Neural cell (in vitro differentiated cells): ENCODE measurements around the gene GET4. TPM values are rescaled to one million over a fixed set of nuclear protein-coding genes. Genes with fewer than 3 reads are reported as not detected.

Experiments used
- H2AFZ ChIP-seq: fragments of 200-600, 300-800 bp; sonication (generic), shearing (Covaris generic); 2 replicates; pipeline ENCODE4 v1.6.0; 2014; ENCODE audit warnings: low read depth, mild to moderate bottlenecking, antibody characterized with exemption, low read length, moderate library complexity
- H3F3A ChIP-seq: fragments of 200-600 bp; shearing (Covaris generic); 2 replicates; pipeline ENCODE4 v1.6.1; 2016; ENCODE audit warnings: mild to moderate bottlenecking, moderate library complexity, mixed read lengths, antibody characterized with exemption, low read length; ENCODE audit not compliant: insufficient read depth, poor library complexity, severe bottlenecking
- H3K27ac ChIP-seq: fragments of 200-600, 300-800 bp; sonication (generic), shearing (Covaris generic); 2 replicates; pipeline ENCODE4 v1.5.1; 2014; ENCODE audit warnings: mild to moderate bottlenecking, low read length, moderate library complexity
- H3K27me3 ChIP-seq: fragments of 300-800, 200-600 bp; sonication (generic), shearing (Covaris generic); 2 replicates; pipeline ENCODE4 v1.6.0; 2014; ENCODE audit warnings: mild to moderate bottlenecking, low read depth, low read length, moderate library complexity; ENCODE audit not compliant: insufficient read depth
- H3K36me3 ChIP-seq: fragments of 300-800, 200-600 bp; sonication (generic), shearing (Covaris generic); 2 replicates; pipeline ENCODE4 v1.5.1; 2014; ENCODE audit warnings: mild to moderate bottlenecking, antibody characterized with exemption, low read length, moderate library complexity; ENCODE audit not compliant: insufficient read depth
- H3K4me2 ChIP-seq: fragments of 300-800, 200-600 bp; sonication (generic), shearing (Covaris generic); 2 replicates; pipeline ENCODE4 v1.6.0; 2014; ENCODE audit warnings: mild to moderate bottlenecking, low read length
- H3K4me3 ChIP-seq: fragments of 300-800, 200-600 bp; sonication (generic), shearing (Covaris generic); 2 replicates; pipeline ENCODE4 v1.5.1; 2014; ENCODE audit warnings: mild to moderate bottlenecking, low read length, moderate library complexity
- H3K79me2 ChIP-seq: fragments of 200-600 bp; shearing (Covaris generic); replicated peaks from 2 replicates; pipeline ENCODE4 v1.6.0; 2014; ENCODE audit warnings: mild to moderate bottlenecking, low read length, moderate library complexity; ENCODE audit not compliant: insufficient read depth
- H3K9ac ChIP-seq: fragments of 300-800, 200-600 bp; sonication (generic), shearing (Covaris generic); 2 replicates; pipeline ENCODE4 v1.6.1; 2016; ENCODE audit warnings: mild to moderate bottlenecking, low read length, mixed read lengths
- H3K9me2 ChIP-seq: fragments of 200-600 bp; shearing (Covaris generic); 2 replicates; pipeline ENCODE4 v1.6.1; 2016; ENCODE audit warnings: mild to moderate bottlenecking, low read length, mixed read lengths; ENCODE audit not compliant: insufficient read depth
- H3K9me3 ChIP-seq: fragments of 200-600, 300-800 bp; sonication (generic), shearing (Covaris generic); 2 replicates; pipeline ENCODE4 v1.6.1; 2016; ENCODE audit warnings: mild to moderate bottlenecking, mixed run types, low read length, moderate library complexity, mixed read lengths
- H4K20me1 ChIP-seq: fragments of 200-600 bp; shearing (Covaris generic); 2 replicates; pipeline ENCODE4 v1.6.1; 2016; ENCODE audit warnings: mild to moderate bottlenecking, mixed run types; ENCODE audit not compliant: insufficient read depth
- CTCF ChIP-seq: fragments of 450-650 bp; IDR thresholded peaks from 2 replicates; pipeline ENCODE4 v1.5.1; 2014; ENCODE audit warnings: antibody characterized with exemption, mild to moderate bottlenecking, moderate library complexity; ENCODE audit not compliant: poor library complexity, severe bottlenecking
- EP300 ChIP-seq: fragments of 450-650 bp; conservative IDR thresholded peaks from 2 replicates; pipeline ENCODE4 v1.6.1; 2014; ENCODE audit warnings: antibody characterized with exemption, mild to moderate bottlenecking, moderate library complexity; ENCODE audit not compliant: poor library complexity, severe bottlenecking
- EZH2 ChIP-seq: fragments of 200-600, 300-800 bp; shearing (Covaris generic), sonication (generic); IDR thresholded peaks from 2 replicates; pipeline ENCODE4 v1.6.1; 2014; ENCODE audit warnings: antibody characterized with exemption, low read length, borderline replicate concordance, mild to moderate bottlenecking; ENCODE audit not compliant: insufficient read depth, poor library complexity, severe bottlenecking
- MXI1 ChIP-seq: fragments of 450-650 bp; conservative IDR thresholded peaks from 2 replicates; pipeline ENCODE4 v1.6.1; 2014; ENCODE audit warnings: antibody characterized with exemption, mild to moderate bottlenecking; ENCODE audit not compliant: poor library complexity, severe bottlenecking
- POLR2AphosphoS5 ChIP-seq: IDR thresholded peaks from 2 replicates; pipeline ENCODE4 v1.6.1; 2012
- RAD21 ChIP-seq: fragments of 450-650 bp; conservative IDR thresholded peaks from 2 replicates; pipeline ENCODE4 v1.6.1; 2014; ENCODE audit warnings: antibody characterized with exemption, mild to moderate bottlenecking, moderate library complexity
- REST ChIP-seq: IDR thresholded peaks from 2 replicates; pipeline ENCODE4 v1.6.1; 2012; ENCODE audit warnings: borderline replicate concordance
- SMC3 ChIP-seq: fragments of 450-650 bp; conservative IDR thresholded peaks from 2 replicates; pipeline ENCODE4 v1.6.1; 2014; ENCODE audit warnings: antibody characterized with exemption, mild to moderate bottlenecking, moderate library complexity; ENCODE audit not compliant: poor library complexity
- TAF1 ChIP-seq: IDR thresholded peaks from 2 replicates; pipeline ENCODE4 v1.6.1; 2012; ENCODE audit warnings: low read depth
- polyA plus RNA-seq: library from polyadenylated mRNA; depleted of rRNA; stranded (reverse); fragments of >200 nt; gene quantifications from 2 replicates; pipeline ENCODE4 v1.2.3, GENCODE V29; 2014

The GET4 gene
- polyA plus RNA-seq, 1 donor from 2014 or later: 63.8 TPM

- Histone ChIP-seq H3K4me3 (no peak overlapping the region), H3K9ac (no peak overlapping the region), H3K36me3 (no peaks in the 10 kb centered on the region), H4K20me1 (no peaks in the 10 kb centered on the region), H3F3A (no peaks in the 10 kb centered on the region), H3K27ac (no peak overlapping the region), H2AFZ (no peak overlapping the region), H3K4me2 (no peak overlapping the region), H3K27me3 (no peaks in the 10 kb centered on the region), H3K9me3 (no peaks in the 10 kb centered on the region), H3K9me2 (no peaks in the 10 kb centered on the region), H3K79me2 (no peaks in the 10 kb centered on the region)
- no peak for TF ChIP-seq CTCF
- TF ChIP-seq MXI1: no peak
- TF ChIP-seq EZH2: no peak
- TF ChIP-seq RAD21: no peak
- TF ChIP-seq REST: no peak
- no peak for TF ChIP-seq EP300
- no peak for TF ChIP-seq TAF1
- TF ChIP-seq POLR2AphosphoS5: no peak
- no peak for TF ChIP-seq SMC3
These were observed 55.7 kb downstream of the GET4 start for GRCh38 chr7:931871-932650.

- H2AFZ ChIP-seq: no peak overlapping the region
These were observed 56.3 kb downstream of the GET4 start for GRCh38 chr7:932651-932975.

More at GRCh38 chr7:932651-932975, 56.3 kb downstream of the GET4 start:
- H3K79me2 ChIP-seq: no peaks in the 10 kb centered on the region
- no peaks in the 10 kb centered on the region for H3K9me2 ChIP-seq
- no peak overlapping the region for H3K4me2 ChIP-seq
- H4K20me1 ChIP-seq: no peaks in the 10 kb centered on the region
- H3K27ac ChIP-seq: no peak overlapping the region
- H3K4me3 ChIP-seq: no peak overlapping the region
- no peaks in the 10 kb centered on the region for H3K36me3 ChIP-seq
- H3K27me3 ChIP-seq: no peaks in the 10 kb centered on the region
- H3F3A ChIP-seq: no peaks in the 10 kb centered on the region
- TF ChIP-seq CTCF (no peak), SMC3 (no peak), RAD21 (no peak), REST (no peak), TAF1 (no peak), EP300 (no peak), EZH2 (no peak), POLR2AphosphoS5 (no peak), MXI1 (no peak)
- no peak overlapping the region for H3K9ac ChIP-seq
- H3K9me3 ChIP-seq: no peaks in the 10 kb centered on the region
